GM12873 (cell line): ENCODE results near the gene PADI1.

ENCODE experiments used
- CTCF ChIP-seq: IDR thresholded peaks from 2 replicates; pipeline ENCODE4 v1.5.1; 2012; ENCODE audit warnings: low read depth, mild to moderate bottlenecking, moderate library complexity, low read length, control low read depth; ENCODE audit not compliant: insufficient read depth; ENCODE audit errors: missing control alignments

The PADI1 gene

GRCh38 chr1:17274186-17275170 lies 69.5 kb downstream of the PADI1 start:
- TF ChIP-seq CTCF: peak; percentile 91

GRCh38 chr1:17276568-17276967 lies 71.6 kb downstream of the PADI1 start:
- no peak for TF ChIP-seq CTCF

DNA sequence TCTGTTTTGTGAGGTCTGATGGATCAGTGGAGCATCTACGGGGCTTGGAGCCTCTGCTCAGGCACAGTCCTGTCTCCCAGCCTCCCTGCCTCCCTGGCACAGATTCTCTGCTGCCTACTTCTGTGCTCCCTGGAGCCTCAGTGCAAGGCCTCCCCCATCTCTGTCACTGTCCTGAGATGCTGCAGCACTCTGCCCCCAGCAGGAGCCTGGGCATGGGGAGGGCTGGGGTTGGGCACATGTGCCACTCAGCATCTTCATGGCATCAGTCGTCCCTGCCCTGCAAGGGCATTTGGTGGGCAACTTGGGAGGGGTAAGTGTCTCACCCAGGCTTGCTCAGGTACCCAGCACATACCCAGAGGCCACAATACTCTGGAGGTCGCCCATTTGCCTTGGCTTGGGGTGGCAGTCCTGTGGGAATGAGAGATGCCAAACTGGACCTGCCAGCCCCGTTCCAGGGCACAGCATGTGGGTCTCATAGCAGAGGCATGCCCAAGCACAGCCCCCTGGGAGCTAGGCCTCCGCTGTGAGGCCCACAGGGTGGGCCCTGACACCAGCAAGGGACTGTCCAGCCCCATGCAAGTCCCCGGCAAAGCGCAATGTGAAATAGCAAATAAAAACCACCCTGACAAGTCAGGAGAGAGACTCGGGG lies 72.7 kb downstream of the PADI1 start:
- no peak for TF ChIP-seq CTCF

GRCh38 chr1:17278996-17279830 lies 74.3 kb downstream of the PADI1 start:
- no peak for TF ChIP-seq CTCF

DNA sequence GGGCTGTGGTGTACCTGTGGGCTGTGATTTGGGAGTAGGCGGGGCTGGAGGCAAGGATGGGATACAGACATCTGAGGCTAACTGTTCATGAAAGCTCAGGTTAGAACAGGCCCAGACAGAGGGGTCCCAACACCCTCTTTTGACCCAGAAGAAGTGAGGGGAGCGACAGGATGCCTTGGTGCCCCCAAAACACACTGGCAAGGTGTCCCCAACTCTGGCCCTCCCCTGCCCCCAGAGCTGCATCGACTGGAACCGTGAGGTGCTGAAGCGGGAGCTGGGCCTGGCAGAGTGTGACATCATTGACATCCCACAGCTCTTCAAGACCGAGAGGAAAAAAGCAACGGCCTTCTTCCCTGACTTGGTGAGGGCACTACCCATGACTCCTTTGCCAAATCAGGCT lies 75.5 kb downstream of the PADI1 start:
- TF ChIP-seq CTCF: no peak

DNA sequence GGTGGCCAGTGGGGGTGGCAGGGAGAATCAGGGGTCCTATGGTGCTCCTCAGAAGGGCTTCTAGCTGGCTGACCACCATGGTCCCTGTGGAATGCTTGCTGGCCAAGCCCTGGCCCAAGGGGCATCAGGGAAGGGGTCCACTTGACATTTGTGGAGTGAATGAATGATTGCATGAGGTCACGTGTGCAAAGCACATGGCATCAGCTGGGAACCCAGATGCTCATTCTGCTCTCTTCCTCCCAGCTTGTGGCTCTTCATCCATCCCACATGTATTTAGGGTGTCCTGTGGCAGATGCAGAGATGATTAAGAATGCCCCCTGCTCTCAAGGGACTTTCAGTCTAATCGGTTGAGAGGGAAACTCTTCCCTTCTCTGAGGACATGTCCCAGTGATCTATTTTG lies 76.0 kb downstream of the PADI1 start:
- TF ChIP-seq CTCF: no peak
